T-helper 2 cell (primary cell): ENCODE data around the gene GOLT1A.

Experiments used
- DNase-seq, 5 experiments: peaks; one replicate each; pipeline versions ENCODE4 v3.0.0 to v3.0.0-alpha.2; 2012 to 2022

Gene GOLT1A

GRCh38 chr1:204153667-204154066 lies 60.1 kb downstream of the GOLT1A start:
- DNase-seq: no peak

- DNase-seq: no peak
Observed at GRCh38 chr1:204152310-204153044, 61.3 kb downstream of the GOLT1A start.

GRCh38 chr1:204151552-204152309 lies 62.1 kb downstream of the GOLT1A start, which contains the start of gene ETNK2:
Gene ETNK2, minus strand, starts transcription at chr1:204152044. Its CDS starts 192 bp downstream, at chr1:204151852.
- peak; percentile 17 to 67 (median 37) for DNase-seq

GRCh38 chr1:204150702-204151551 lies 62.9 kb downstream of the GOLT1A start:
- DNase-seq: no peak

- DNase-seq: no peak
Observed at GRCh38 chr1:204149635-204150565, 63.9 kb downstream of the GOLT1A start.

- no peak for DNase-seq
Observed at GRCh38 chr1:204149107-204149506, 64.7 kb downstream of the GOLT1A start.
